Neural progenitor cell (in vitro differentiated cells): ENCODE results near the gene SREBF1.

Experiments used
- EZH2 ChIP-seq: fragments of 200-600 bp; sonication (generic); IDR thresholded peaks from 2 replicates; pipeline ENCODE4 v1.6.1; 2017; ENCODE audit warnings: antibody characterized with exemption, mild to moderate bottlenecking, moderate library complexity
- TF ChIP-seq, protein P1 (sequence below): fragments of 200-600 bp; sonication (generic); IDR thresholded peaks from 2 replicates; pipeline ENCODE4 v1.5.1; 2017; ENCODE audit warnings: antibody characterized with exemption, mild to moderate bottlenecking

DNA sequence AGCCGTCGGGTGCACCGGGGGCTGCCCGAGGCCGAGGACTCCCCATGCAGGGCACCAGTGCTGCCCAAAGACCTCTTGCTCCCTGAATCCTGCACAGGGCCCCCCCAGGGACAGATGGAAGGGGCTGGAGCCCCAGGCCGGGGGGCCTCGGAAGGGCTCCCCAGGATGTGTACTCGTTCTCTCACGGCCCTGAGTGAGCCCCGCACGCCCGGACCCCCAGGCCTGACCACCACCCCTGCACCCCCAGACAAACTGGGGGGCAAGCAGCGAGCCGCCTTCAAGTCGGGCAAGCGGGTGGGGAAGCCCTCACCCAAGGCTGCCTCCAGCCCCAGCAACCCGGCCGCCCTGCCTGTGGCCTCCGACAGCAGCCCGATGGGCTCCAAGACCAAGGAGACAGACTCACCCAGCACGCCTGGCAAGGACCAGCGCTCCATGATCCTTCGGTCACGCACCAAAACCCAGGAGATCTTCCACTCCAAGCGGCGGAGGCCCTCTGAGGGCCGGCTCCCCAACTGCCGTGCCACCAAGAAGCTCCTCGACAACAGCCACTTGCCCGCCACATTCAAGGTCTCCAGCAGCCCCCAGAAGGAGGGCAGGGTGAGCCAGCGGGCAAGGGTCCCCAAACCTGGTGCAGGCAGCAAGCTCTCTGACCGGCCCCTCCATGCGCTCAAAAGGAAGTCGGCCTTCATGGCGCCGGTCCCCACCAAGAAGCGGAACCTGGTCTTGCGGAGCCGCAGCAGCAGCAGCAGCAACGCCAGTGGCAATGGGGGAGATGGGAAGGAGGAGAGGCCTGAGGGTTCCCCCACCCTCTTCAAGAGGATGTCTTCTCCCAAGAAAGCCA lies 40.6 kb downstream of the SREBF1 start:
- TF ChIP-seq, protein P1, sequence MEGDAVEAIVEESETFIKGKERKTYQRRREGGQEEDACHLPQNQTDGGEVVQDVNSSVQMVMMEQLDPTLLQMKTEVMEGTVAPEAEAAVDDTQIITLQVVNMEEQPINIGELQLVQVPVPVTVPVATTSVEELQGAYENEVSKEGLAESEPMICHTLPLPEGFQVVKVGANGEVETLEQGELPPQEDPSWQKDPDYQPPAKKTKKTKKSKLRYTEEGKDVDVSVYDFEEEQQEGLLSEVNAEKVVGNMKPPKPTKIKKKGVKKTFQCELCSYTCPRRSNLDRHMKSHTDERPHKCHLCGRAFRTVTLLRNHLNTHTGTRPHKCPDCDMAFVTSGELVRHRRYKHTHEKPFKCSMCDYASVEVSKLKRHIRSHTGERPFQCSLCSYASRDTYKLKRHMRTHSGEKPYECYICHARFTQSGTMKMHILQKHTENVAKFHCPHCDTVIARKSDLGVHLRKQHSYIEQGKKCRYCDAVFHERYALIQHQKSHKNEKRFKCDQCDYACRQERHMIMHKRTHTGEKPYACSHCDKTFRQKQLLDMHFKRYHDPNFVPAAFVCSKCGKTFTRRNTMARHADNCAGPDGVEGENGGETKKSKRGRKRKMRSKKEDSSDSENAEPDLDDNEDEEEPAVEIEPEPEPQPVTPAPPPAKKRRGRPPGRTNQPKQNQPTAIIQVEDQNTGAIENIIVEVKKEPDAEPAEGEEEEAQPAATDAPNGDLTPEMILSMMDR: no peak
- TF ChIP-seq EZH2: no peak
